GM21786 (cell line): Measurements from ENCODE around the gene OPA3.

Source experiments
- ATAC-seq: cut with Tn5 transposase; IDR thresholded peaks from one replicate; pipeline ENCODE4 v1.9.1; 2021; ENCODE audit not compliant: unreplicated experiment

OPA3 gene

DNA sequence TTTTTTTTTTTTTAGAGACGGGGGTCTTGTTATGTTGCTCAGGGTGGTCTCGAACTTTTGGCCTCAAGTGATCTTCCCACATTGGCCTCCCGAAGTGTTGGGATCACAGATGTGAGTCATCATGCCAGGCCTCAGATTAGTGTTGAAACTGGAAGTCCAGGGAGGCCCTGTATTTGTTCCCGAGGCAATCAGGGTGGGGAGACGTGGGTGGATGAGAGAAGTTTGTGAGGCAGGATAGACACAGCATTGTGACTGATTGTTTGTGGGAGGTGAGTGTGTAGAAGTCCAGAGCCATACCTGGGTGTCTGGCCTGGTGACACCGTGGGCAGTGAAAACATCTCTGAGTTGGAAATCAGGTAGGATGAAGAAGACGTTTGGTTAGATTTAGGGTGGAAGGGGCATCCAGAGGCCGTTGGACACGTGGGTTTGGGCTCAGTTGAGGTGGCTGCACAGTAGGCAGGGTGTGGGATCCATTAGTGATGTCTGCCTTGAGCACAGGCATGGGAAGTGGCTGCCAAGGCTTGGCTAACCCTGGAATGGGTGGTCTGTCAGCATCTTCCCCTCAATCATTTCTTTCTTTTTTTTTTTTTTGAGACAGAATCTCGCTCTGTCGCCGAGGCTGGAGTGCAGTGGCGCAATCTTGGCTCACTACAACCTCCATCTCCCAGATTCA is 100.2 kb downstream of the OPA3 start:
- no peak for ATAC-seq

DNA sequence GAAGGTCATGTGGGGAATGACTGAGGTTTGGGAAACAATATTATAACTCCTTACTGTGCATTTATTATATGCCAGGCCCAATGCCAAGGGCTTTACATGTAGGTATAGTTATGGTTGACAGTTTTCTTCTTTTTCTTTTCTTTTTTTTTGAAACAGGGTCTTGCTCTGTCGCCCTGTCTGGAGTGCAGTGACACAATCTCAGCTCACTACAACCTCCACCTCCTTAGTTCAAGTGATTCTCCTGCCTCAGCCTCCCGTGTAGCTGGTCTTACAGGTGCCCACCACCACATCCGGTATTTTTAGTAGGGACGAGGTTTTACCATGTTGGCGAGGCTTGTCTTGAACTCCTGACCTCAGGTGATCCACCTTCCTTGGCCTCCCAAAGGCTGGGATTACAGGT is 101.6 kb downstream of the OPA3 start:
- no peak for ATAC-seq

DNA sequence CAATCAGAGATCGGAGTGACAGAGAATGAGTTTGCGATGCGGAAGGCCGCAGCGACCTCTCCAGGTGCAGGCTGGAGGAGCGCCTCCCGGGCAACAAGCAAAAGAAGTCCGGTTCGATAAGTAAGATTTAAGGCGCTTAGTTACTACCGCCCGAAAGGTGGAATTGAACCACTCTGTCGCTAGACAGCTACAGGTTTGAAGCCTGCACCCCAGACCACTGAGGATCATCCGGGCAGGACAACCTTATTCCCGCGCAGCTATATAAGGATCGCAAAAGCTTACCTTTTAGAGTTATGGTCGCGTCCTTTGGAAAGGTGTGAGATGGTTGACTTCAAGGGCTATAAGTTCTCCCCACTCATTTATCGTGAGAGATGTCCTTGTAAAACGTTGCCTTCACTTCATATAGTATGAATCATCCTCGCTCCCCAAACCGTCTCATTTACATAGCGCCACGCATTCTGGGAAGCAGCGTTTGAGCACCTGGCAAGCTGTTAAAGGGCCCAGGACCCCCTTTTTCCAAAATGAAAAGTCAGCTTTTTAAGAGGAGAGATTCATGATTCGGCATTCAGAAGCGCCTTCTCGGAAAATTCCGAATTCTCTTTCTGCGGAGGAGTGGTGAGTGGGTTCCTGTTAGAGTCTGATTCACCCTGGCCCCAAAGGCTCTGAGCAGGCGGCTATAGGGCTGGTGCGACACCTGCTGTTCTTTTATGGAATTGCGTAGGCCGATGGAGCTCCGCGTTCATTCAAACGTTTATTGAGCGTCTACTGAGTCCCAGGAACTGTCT is 106.0 kb downstream of the OPA3 start:
- peak; percentile 76 for ATAC-seq

DNA sequence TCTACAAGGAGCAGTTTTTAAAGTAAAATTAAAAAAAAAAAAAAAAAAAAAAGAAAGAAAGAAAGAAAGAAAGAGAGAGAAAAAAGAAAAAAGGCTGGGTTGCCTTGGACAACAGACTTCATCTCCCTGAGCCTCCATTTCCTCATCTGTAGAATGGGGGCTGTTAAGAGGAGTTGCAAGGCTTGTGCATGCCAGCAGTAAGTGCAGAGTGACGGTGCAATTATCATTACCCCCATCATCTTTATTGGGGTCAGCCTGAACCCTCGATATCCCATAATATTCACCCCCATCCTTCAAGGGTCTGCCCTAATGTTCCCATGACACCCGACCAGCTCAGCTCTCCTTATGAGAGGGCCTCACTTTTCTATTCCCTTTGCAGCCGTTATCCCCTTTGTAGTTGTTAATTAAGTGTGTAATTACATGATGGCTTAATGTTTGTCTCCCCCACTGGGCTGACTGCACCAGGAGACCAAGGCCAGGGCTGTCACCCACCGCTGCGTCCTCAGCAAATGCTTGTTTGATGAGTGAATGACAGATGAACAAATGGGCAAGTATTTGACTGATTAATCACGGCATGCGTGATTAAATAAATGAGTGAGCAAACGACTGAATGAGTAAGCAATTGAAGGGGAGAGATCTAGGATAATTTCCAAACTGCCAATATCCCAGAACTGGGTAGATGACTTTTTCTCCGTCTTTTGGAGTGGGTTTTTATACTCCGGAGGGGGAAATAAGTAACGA is 106.7 kb downstream of the OPA3 start:
- no peak for ATAC-seq
